Adrenal gland (tissue), 12 donors: ENCODE data around the gene SIT1. TPM values are rescaled to one million over a fixed set of nuclear protein-coding genes. Genes with fewer than 3 reads are reported as not detected.

Experiments
- DNase-seq, 7 donors: peaks; one replicate each; pipeline ENCODE4 v3.0.0-alpha.2; 2019 to 2020
- H3K27ac ChIP-seq, 5 donors: fragments of 200-600 bp; sonication (generic) in 4 of 5; 1 replicate in 3 of 5; 2 replicates in 2 of 5; pipeline versions ENCODE4 v1.5.1 to v1.8.0; 2016 to 2020; ENCODE audit warnings: mild to moderate bottlenecking in 1 of 5
- H3K27me3 ChIP-seq: fragments of 200-600 bp; 2 replicates; pipeline ENCODE4 v1.8.0; 2021
- H3K36me3 ChIP-seq, 2 donors: fragments of 200-600 bp; replicated peaks in 1 of 2; 1 replicate in 1 of 2; 2 replicates in 1 of 2; pipeline versions ENCODE4 v1.5.1 to v1.8.0; 2018 to 2022
- H3K4me1 ChIP-seq, 2 donors: fragments of 200-600 bp; replicated peaks in 1 of 2; 1 replicate in 1 of 2; 2 replicates in 1 of 2; pipeline versions ENCODE4 v1.5.1 to v1.8.0; 2018 to 2021
- H3K4me3 ChIP-seq, 4 donors: fragments of 200-600 bp; sonication (generic) in 3 of 4; one replicate each; pipeline ENCODE4 v1.5.1; 2016 to 2018
- H3K9me3 ChIP-seq, 3 donors: fragments of 200-600 bp; sonication (generic) in 1 of 3; replicated peaks in 1 of 3; 1 replicate in 2 of 3; 2 replicates in 1 of 3; pipeline versions ENCODE4 v1.5.1 to v1.8.0; 2016 to 2021
- CTCF ChIP-seq, 6 experiments: fragments of 450-650 bp in 4 of 6; fragments of 200-600 bp in 2 of 6; sonication (generic) in 1 of 6; IDR thresholded peaks; 1 replicate in 5 of 6; 2 replicates in 1 of 6; pipeline versions ENCODE4 v1.5.1 to v1.8.0; 2016 to 2021; ENCODE audit warnings: antibody characterized with exemption in 6 of 6, mild to moderate bottlenecking in 2 of 6, moderate library complexity in 1 of 6
- POLR2A ChIP-seq, 2 donors: fragments of 450-650 bp; IDR thresholded peaks; one replicate each; pipeline ENCODE4 v1.6.1; 2017; ENCODE audit warnings: antibody characterized with exemption in 2 of 2, mild to moderate bottlenecking in 2 of 2, moderate library complexity in 1 of 2
- WGBS, 4 donors: extraction: QIAGEN DNeasy Blood & Tissue Kit in 2 of 4; methylation state at CpG; one replicate each; pipeline versions ENCODE4 v1.1.5 to v1.1.7; 2013 to 2017; 5-methylcytosine and 5-hydroxymethylcytosine counted together
- intact Hi-C, 2 donors: fragments of 100-400 bp; cut with DNase I; formaldehyde crosslinking; loops; one replicate each; pipeline versions ENCODE4 v1.14.1 to v1.15.0; 2022 to 2023
- polyA plus RNA-seq, 3 donors: library from polyadenylated mRNA; stranded (reverse); fragments of 200-250 nt in 2 of 3; fragments of 350-450 nt in 1 of 3; fragmentation: Illumina TruSeq in 1 of 3; extraction: RNeasy Lipid Tissue Mini Kit (QIAGEN cat#74804) in 1 of 3; gene quantifications; one replicate each; pipeline ENCODE4 v1.2.3, GENCODE V29; 2013 to 2014
- total RNA-seq, 9 donors: library from RNA; depleted of rRNA in 4 of 9; stranded (reverse); fragments of >200 nt in 4 of 9; fragments of 120-200 nt in 1 of 9; fragmentation: NEBNext Ultra II Directional in 1 of 9; extraction: Animal tissue kit (Norgen Biotek cat#: 25700) in 1 of 9; gene quantifications; one replicate each; pipeline versions ENCODE4 v1.1.0 to v1.2.4, GENCODE V29; 2013 to 2023
- donor health status: healthy with polysubstance abuse.
- donor health status: Bipolar disorder and iron deficiency.
- donor health status: DM: yes; HTN: yes; CAD: no.
- donor health status: DM: no; HTN: no; CAD: no.
- donor health status: DM: no; HTN: no; CAD: no.
- donor health status: DM: yes; HTN: yes; CAD: no.

Gene SIT1
- total and polyA plus RNA-seq, 12 donors: 0.06 to 2.1 (median 0.83) TPM; not detected in 2

- no peak for DNase-seq
- TF ChIP-seq POLR2A (IDR thresholded peaks at IDR 0.05) (no peak), CTCF (IDR thresholded peaks at IDR 0.05) (no peak)
- no peaks in the 10 kb centered on the region for H3K36me3 ChIP-seq
- no peak overlapping the region for H3K4me3 ChIP-seq
- H3K27ac ChIP-seq: no peak overlapping the region
- H3K27me3 ChIP-seq: no peaks in the 10 kb centered on the region
- intact Hi-C loops: no loop called here
- H3K9me3 ChIP-seq: no peaks in the 10 kb centered on the region
- WGBS, 4 donors: 76 to 83% (median 80%) methylated on average over 1 to 3 of the region's 3 CpGs
- peaks cover 0 to 9% of the 10 kb centered on the region in 2 donors for H3K4me1 ChIP-seq
These were observed 23.3 kb upstream of the SIT1 start for GRCh38 chr9:35674025-35674361.

GRCh38 chr9:35673132-35674024 lies 22.6 kb upstream of the SIT1 start, which contains the start of gene CA9:
Gene CA9, plus strand, starts transcription at chr9:35673928. Its CDS starts 32 bp downstream, at chr9:35673960.
- no peaks in the 10 kb centered on the region for H3K9me3 ChIP-seq
- 49 to 54% (median 51%) methylated on average over 2 to 10 of the region's 10 CpGs for WGBS, 4 donors
- no peaks in the 10 kb centered on the region for H3K27me3 ChIP-seq
- H3K27ac ChIP-seq: peak within 1 kb of the TSS in 1 of 5 donors; percentile 13
- no peak within 1 kb of the TSS for H3K4me3 ChIP-seq
- TF ChIP-seq POLR2A (IDR thresholded peaks at IDR 0.05) (no peak), CTCF (IDR thresholded peaks at IDR 0.05) (no peak)
- DNase-seq: peak in 3 of 7 donors; percentile 55 to 70 (median 60)
- peaks cover 0 to 9% of the 10 kb centered on the region in 2 donors for H3K4me1 ChIP-seq
- intact Hi-C loops: no loop called here
- H3K36me3 ChIP-seq: no peaks in the 10 kb centered on the region

GRCh38 chr9:35669331-35670145 lies 18.8 kb upstream of the SIT1 start:
- Histone ChIP-seq H3K27me3 (no peaks in the 10 kb centered on the region), H3K36me3 (no peaks in the 10 kb centered on the region), H3K4me3 (no peak overlapping the region), H3K27ac (no peak overlapping the region), H3K4me1 (peaks cover 13 to 20% of the 10 kb centered on the region in 2 donors), H3K9me3 (no peaks in the 10 kb centered on the region)
- DNase-seq: no peak
- WGBS, 4 donors: 45 to 51% (median 50%) methylated on average over 6 of the region's 6 CpGs
- intact Hi-C loops: no loop called here
- no peak for TF ChIP-seq CTCF (IDR thresholded peaks at IDR 0.05)
- no peak for TF ChIP-seq POLR2A (IDR thresholded peaks at IDR 0.05)

GRCh38 chr9:35667939-35668338 lies 17.2 kb upstream of the SIT1 start:
- no peak for DNase-seq
- 94 to 98% (median 97%) methylated on average over 3 of the region's 3 CpGs for WGBS, 4 donors
- no peaks in the 10 kb centered on the region for H3K36me3 ChIP-seq
- intact Hi-C loops: no loop called here
- H3K27me3 ChIP-seq: no peaks in the 10 kb centered on the region
- no peak overlapping the region for H3K4me3 ChIP-seq
- no peak overlapping the region for H3K27ac ChIP-seq
- peaks cover 12 to 14% of the 10 kb centered on the region in 2 donors for H3K4me1 ChIP-seq
- TF ChIP-seq POLR2A (IDR thresholded peaks at IDR 0.05) (no peak), CTCF (IDR thresholded peaks at IDR 0.05) (no peak)
- H3K9me3 ChIP-seq: no peaks in the 10 kb centered on the region
